ENCODE data around the gene TTLL8.
A peak's percentile ranks its signal among the peaks of the same experiment; 100 is the strongest.

GRCh38 chr22:49970528-49971231 lies 87.4 kb downstream of the TTLL8 start:
- no peak for TF ChIP-seq CTCF (IDR thresholded peaks at IDR 0.05)
- peak in 1 of 2 donors; percentile 35 for TF ChIP-seq POLR2A (IDR thresholded peaks at IDR 0.05)

Measured in lower leg skin (tissue), 3 donors.